SH-SY5Y (cell line): Measurements from ENCODE around the gene PLEKHF1.

ENCODE experiments used
- GATA2 ChIP-seq: IDR thresholded peaks from 2 replicates; pipeline ENCODE4 v1.6.1; 2011; ENCODE audit warnings: mild to moderate bottlenecking, low read depth, low read length
- GATA3 ChIP-seq: IDR thresholded peaks from 2 replicates; pipeline ENCODE4 v1.6.1; 2011; ENCODE audit warnings: low read depth, mild to moderate bottlenecking, low read length, moderate library complexity

- TF ChIP-seq GATA2 = no peak
- no peak for TF ChIP-seq GATA3
Measured at GRCh38 chr19:29714371-29714952, 49.2 kb downstream of the PLEKHF1 start.
